ENCODE results near the gene FBXL7.
"Not testable (repeated sequence)": the region's sequence is repeated elsewhere in the genome, so short reads cannot be mapped to it uniquely, and the experiment has no call there.

FBXL7 gene

GRCh38 chr5:15835514-15835913, 335.5 kb downstream of the FBXL7 start:
- DNase-seq, result no peak

- DNase-seq, result no peak
Observed at GRCh38 chr5:15837551-15838289, 337.7 kb downstream of the FBXL7 start.

- no peak for DNase-seq
Observed at GRCh38 chr5:15844253-15844652, 344.3 kb downstream of the FBXL7 start.

GRCh38 chr5:15844871-15845270, 344.9 kb downstream of the FBXL7 start:
- DNase-seq, result no peak

- no peak for DNase-seq
Observed at GRCh38 chr5:15850536-15850935, 350.6 kb downstream of the FBXL7 start.

GRCh38 chr5:15850939-15851341, 351.0 kb downstream of the FBXL7 start:
- no peak for DNase-seq

GRCh38 chr5:15852217-15852616, 352.2 kb downstream of the FBXL7 start:
- no peak for DNase-seq

- no peak for DNase-seq
Observed at GRCh38 chr5:15852949-15853348, 353.0 kb downstream of the FBXL7 start.

- no peak for DNase-seq
Observed at GRCh38 chr5:15858326-15858725, 358.3 kb downstream of the FBXL7 start.

GRCh38 chr5:15864536-15865215, 364.7 kb downstream of the FBXL7 start:
- no peak for DNase-seq

- not testable (repeated sequence) for DNase-seq
Observed at GRCh38 chr5:15872259-15872658, 372.3 kb downstream of the FBXL7 start.

- DNase-seq, result no peak
Observed at GRCh38 chr5:15877914-15878313, 377.9 kb downstream of the FBXL7 start.

- no peak for DNase-seq
Observed at GRCh38 chr5:15880201-15880600, 380.2 kb downstream of the FBXL7 start.

- no peak for DNase-seq
Observed at GRCh38 chr5:15885156-15885555, 385.2 kb downstream of the FBXL7 start.

GRCh38 chr5:15886156-15886555, 386.2 kb downstream of the FBXL7 start:
- no peak for DNase-seq

- DNase-seq, result no peak
Observed at GRCh38 chr5:15887093-15887492, 387.1 kb downstream of the FBXL7 start.

GRCh38 chr5:15889001-15889400, 389.0 kb downstream of the FBXL7 start:
- no peak for DNase-seq

- no peak for DNase-seq
Observed at GRCh38 chr5:15893866-15894265, 393.9 kb downstream of the FBXL7 start.

- no peak for DNase-seq
Observed at GRCh38 chr5:15897656-15898055, 397.7 kb downstream of the FBXL7 start.

GRCh38 chr5:15898641-15899040, 398.7 kb downstream of the FBXL7 start:
- no peak for DNase-seq

GRCh38 chr5:15899481-15899880, 399.5 kb downstream of the FBXL7 start:
- DNase-seq, result no peak

GRCh38 chr5:15901151-15901550, 401.2 kb downstream of the FBXL7 start:
- no peak for DNase-seq

- DNase-seq, result no peak
Observed at GRCh38 chr5:15902066-15902465, 402.1 kb downstream of the FBXL7 start.
